ENCODE data around the gene GNL2.

GNL2 gene

DNA sequence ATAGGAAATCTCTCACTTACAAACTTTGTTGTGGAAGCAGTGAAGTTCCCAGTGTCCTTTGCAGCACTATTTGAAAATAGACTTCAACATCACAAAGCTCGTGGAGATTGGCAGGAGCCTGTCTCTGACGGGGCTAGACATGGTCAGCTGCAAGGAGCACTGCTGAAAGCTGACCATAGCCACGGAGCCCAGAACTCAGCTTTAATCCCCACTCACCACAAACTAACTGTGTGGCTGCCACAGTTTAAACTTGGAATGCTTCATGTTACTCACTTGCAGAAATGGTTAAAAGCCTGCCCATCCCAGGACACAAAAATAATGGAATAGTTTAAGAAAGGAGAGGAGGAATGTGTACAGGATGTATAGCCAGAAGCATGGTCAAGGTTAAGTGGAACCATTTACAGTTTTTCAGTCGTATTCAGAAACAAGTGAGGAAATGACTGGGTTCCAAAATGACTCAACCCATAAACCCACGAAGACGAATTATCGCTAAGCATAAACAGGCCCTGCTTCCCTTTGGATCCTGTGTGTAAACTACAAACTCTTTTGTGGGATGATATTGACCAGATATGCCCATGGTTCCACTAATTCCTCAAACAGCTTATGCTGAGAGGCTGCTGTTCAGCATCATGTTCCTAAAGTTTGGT is 20.8 kb downstream of the GNL2 start:
- TF ChIP-seq TAF1 (IDR thresholded peaks at IDR 0.05; ENCODE audit: borderline replicate concordance, insufficient read depth, low read length) (no peak), SIN3A (IDR thresholded peaks at IDR 0.05; ENCODE audit: borderline replicate concordance, insufficient read depth, low read length) (no peak), FOXP2 (optimal IDR thresholded peaks at IDR 0.05; ENCODE audit: borderline replicate concordance, extremely low read depth, extremely low read length, insufficient read depth) (no peak)
- TF ChIP-seq, protein P1, sequence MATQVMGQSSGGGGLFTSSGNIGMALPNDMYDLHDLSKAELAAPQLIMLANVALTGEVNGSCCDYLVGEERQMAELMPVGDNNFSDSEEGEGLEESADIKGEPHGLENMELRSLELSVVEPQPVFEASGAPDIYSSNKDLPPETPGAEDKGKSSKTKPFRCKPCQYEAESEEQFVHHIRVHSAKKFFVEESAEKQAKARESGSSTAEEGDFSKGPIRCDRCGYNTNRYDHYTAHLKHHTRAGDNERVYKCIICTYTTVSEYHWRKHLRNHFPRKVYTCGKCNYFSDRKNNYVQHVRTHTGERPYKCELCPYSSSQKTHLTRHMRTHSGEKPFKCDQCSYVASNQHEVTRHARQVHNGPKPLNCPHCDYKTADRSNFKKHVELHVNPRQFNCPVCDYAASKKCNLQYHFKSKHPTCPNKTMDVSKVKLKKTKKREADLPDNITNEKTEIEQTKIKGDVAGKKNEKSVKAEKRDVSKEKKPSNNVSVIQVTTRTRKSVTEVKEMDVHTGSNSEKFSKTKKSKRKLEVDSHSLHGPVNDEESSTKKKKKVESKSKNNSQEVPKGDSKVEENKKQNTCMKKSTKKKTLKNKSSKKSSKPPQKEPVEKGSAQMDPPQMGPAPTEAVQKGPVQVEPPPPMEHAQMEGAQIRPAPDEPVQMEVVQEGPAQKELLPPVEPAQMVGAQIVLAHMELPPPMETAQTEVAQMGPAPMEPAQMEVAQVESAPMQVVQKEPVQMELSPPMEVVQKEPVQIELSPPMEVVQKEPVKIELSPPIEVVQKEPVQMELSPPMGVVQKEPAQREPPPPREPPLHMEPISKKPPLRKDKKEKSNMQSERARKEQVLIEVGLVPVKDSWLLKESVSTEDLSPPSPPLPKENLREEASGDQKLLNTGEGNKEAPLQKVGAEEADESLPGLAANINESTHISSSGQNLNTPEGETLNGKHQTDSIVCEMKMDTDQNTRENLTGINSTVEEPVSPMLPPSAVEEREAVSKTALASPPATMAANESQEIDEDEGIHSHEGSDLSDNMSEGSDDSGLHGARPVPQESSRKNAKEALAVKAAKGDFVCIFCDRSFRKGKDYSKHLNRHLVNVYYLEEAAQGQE (IDR thresholded peaks at IDR 0.05; ENCODE audit: insufficient read depth in 1 of 2, low read depth in 2 of 2, low read length in 2 of 2): no peak

DNA sequence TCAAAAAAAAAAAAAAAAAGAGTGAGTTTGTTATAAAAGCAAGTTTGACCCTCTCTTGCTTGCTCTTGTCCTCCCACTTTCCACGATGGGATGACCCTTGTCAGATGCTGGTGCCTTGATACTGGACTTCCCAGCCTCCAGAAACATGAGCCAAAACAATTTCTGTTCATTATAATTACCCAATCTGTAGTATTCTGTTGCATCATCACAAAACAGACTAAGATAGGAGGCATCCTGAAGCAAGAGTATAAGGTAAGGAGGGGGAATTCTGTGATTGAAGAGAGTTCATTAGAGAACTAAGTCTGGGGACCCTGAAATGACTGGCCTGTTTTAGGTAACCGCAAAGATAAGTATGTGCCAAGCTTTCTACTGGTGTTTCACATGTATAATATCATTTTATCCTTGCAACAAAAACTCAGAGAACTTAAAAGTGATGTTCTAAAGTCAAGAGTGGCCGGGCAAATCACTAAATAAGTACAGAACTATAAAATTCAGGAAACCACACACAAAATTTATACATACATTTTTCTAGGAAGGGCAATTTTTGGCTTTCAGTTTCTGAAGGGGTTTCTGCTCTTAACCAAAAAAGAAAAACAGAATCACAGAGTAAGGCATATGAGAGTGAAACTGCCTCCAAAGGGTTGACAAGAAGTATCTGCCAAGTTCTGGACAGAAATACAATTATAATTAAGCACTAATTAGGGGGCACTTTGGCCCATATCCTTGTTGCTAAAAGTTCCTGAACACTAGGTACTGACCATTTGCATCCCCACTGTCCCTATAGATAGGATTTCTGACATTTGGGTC is 25.0 kb downstream of the GNL2 start:
- TF ChIP-seq SIN3A (IDR thresholded peaks at IDR 0.05; ENCODE audit: borderline replicate concordance, insufficient read depth, low read length) (no peak), FOXP2 (optimal IDR thresholded peaks at IDR 0.05; ENCODE audit: borderline replicate concordance, extremely low read depth, extremely low read length, insufficient read depth) (no peak), TAF1 (IDR thresholded peaks at IDR 0.05; ENCODE audit: borderline replicate concordance, insufficient read depth, low read length) (no peak), POLR2AphosphoS5 (IDR thresholded peaks at IDR 0.05; ENCODE audit: low read depth, low read length) (no peak)
- TF ChIP-seq, protein P1 (IDR thresholded peaks at IDR 0.05; ENCODE audit: insufficient read depth in 1 of 2, low read depth in 2 of 2, low read length in 2 of 2): no peak

DNA sequence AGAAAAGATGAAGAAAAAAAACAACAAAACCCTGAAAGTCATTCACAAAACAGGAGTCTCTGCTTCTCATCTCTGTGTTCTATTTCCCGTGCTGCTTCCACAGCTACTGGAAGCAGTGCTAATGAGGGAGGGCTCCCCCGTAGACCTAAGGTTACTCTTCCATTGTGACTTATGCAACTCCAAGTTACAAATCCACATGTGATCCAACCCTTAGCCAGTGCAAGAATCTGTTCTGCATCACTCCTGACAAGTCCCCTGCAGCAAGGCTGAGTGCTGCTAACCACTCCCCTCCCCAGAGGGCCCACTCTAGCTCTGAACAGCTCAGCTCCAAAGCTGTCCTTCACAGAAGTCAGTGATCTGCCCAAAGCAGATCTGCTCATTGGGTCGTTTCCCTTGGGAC is 28.7 kb downstream of the GNL2 start:
- no peak for TF ChIP-seq POLR2AphosphoS5 (IDR thresholded peaks at IDR 0.05; ENCODE audit: low read depth, low read length)

DNA sequence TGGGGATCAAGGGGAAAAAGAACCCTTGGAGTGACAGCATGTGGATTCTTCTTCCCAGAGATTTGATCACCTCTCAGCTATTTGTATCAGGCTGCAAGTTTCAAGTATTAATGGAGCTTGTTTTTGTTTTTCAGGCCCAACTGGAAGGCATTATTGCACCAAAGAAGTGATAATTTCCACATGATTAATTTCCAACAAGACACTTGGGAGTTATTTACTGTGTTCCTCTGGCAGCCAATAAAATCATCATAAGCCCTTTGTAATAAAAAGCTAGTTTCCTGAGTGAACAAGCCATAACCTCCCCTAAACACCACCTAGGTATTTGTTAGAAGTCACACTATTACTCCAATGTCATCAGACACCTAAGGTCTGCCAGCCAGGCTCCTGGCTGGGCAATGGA is 30.8 kb downstream of the GNL2 start:
- TF ChIP-seq, protein P1 (IDR thresholded peaks at IDR 0.05; ENCODE audit: insufficient read depth in 1 of 2, low read depth in 2 of 2, low read length in 2 of 2): no peak
- no peak for TF ChIP-seq SIN3A (IDR thresholded peaks at IDR 0.05; ENCODE audit: borderline replicate concordance, insufficient read depth, low read length)

DNA sequence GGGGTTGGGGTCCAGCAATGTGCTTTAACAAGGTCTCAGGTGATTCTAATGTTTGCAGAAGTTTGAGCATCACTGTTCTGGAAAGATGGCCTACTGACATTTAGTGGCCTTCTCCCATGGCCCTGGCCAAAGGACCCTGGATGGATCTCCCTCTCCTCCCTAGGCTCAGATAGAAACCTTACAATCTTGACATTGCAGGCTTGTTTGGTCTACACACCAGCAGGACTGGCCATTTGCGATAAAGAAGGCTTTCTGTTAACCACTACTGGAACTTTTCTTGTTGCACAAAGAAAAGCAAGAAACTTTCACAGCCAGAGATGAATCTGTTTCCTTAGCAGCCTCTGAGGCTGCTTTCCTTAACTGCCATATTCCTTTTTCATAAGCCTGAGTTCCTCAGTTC is 32.8 kb downstream of the GNL2 start:
- TF ChIP-seq POLR2AphosphoS5 (IDR thresholded peaks at IDR 0.05; ENCODE audit: low read depth, low read length) (no peak), SIN3A (IDR thresholded peaks at IDR 0.05; ENCODE audit: borderline replicate concordance, insufficient read depth, low read length) (no peak), FOXP2 (optimal IDR thresholded peaks at IDR 0.05; ENCODE audit: borderline replicate concordance, extremely low read depth, extremely low read length, insufficient read depth) (no peak), TAF1 (IDR thresholded peaks at IDR 0.05; ENCODE audit: borderline replicate concordance, insufficient read depth, low read length) (no peak)
- TF ChIP-seq, protein P1 (IDR thresholded peaks at IDR 0.05; ENCODE audit: insufficient read depth in 1 of 2, low read depth in 2 of 2, low read length in 2 of 2): no peak
